GM18519 (cell line): ENCODE results near the gene PYROXD2.

Source experiments
- ATAC-seq: cut with Tn5 transposase; IDR thresholded peaks from one replicate; pipeline ENCODE4 v1.9.1; 2021; ENCODE audit warnings: mild to moderate bottlenecking, moderate library complexity; ENCODE audit not compliant: unreplicated experiment, low FRiP score

Gene PYROXD2

GRCh38 chr10:98340261-98340939 lies 74.6 kb downstream of the PYROXD2 start:
- ATAC-seq = peak; percentile 37

GRCh38 chr10:98339799-98340198 lies 75.2 kb downstream of the PYROXD2 start:
- ATAC-seq = peak; percentile 77

GRCh38 chr10:98338896-98339295 lies 76.1 kb downstream of the PYROXD2 start:
- ATAC-seq = no peak

- no peak for ATAC-seq
Observed at GRCh38 chr10:98338318-98338717, 76.7 kb downstream of the PYROXD2 start.

GRCh38 chr10:98337484-98337883 lies 77.5 kb downstream of the PYROXD2 start:
- no peak for ATAC-seq
